ENCODE data around the gene FUCA2. TPM values are rescaled to one million over a fixed set of nuclear protein-coding genes. Genes with fewer than 3 reads are reported as not detected.

The FUCA2 gene
- polyA plus RNA-seq, 4 donors: 22.8 to 173 (median 43.7) TPM

DNA sequence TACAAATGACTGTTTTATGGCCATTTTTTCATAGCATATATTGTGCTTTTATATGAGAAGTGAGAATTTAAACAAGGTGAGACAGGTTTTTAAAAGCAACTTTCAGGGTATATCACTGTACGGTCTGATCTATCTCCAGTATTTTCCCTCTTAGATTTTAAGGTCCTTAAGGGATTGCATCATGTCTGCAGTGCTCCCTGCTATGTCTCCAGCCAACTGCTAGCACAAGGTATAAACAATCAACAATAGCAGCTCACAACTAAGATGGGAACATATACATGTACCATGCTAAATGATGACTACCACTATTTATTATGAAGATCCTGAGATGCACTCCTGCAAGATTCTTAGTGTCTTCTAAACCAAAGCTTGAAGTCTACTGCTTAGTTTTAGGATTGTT, 7.2 kb downstream of the FUCA2 start:
- Histone ChIP-seq H3K9me3 (ENCODE audit: control insufficient read depth in 2 of 2, insufficient read depth in 1 of 2, low read depth in 1 of 2, low read length in 1 of 2) (no peaks in the 10 kb centered on the region), H3K27ac (ENCODE audit: low read depth in 1 of 3, low read length in 2 of 3) (no peak overlapping the region), H3K4me3 (ENCODE audit: low read depth in 1 of 3, low read length in 3 of 3) (no peak overlapping the region), H3K27me3 (ENCODE audit: control insufficient read depth in 3 of 3, insufficient read depth in 3 of 3, low read length in 3 of 3) (no peaks in the 10 kb centered on the region), H3K36me3 (ENCODE audit: control insufficient read depth in 3 of 3, insufficient read depth in 2 of 3, low read depth in 1 of 3, low read length in 3 of 3) (peaks cover 2 to 25% (median 12%) of the 10 kb centered on the region in 3 donors), H3K4me1 (ENCODE audit: control insufficient read depth in 3 of 3, insufficient read depth in 2 of 3, low read depth in 1 of 3, low read length in 2 of 3) (peaks cover 0 to 4% (median 0%) of the 10 kb centered on the region in 3 donors)
- no peak for DNase-seq
- WGBS, 3 donors: 89 to 94% (median 93%) methylated on average over 1 of the region's 1 CpG
- no peak for FAIRE-seq

DNA sequence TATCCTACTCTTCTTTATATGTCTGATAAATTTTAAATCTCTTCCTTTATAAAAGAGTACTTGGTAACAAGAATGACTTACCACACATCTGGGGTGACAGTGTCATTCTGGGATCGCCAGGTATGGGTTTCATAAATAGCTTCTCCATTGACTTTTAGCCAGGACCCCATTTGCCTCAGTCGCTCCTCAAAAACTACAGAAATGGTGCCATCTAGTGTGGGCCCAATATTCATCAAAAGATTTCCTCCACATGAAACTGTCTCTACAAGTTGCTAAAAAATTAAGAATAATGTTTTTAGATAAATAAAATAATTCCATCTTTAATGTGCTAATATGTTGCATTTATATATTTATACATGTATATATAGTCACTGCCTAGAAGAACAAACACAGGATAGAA, 9.7 kb downstream of the FUCA2 start:
- 93 to 95% (median 94%) methylated on average over 2 of the region's 2 CpGs for WGBS, 3 donors
- no peak overlapping the region for H3K27ac ChIP-seq (ENCODE audit: low read depth in 1 of 3, low read length in 2 of 3)
- DNase-seq (no peak), FAIRE-seq (no peak)
- H3K27me3 ChIP-seq (ENCODE audit: control insufficient read depth in 3 of 3, insufficient read depth in 3 of 3, low read length in 3 of 3): no peaks in the 10 kb centered on the region
- no peaks in the 10 kb centered on the region for H3K9me3 ChIP-seq (ENCODE audit: control insufficient read depth in 2 of 2, insufficient read depth in 1 of 2, low read depth in 1 of 2, low read length in 1 of 2)
- peaks cover 2 to 28% (median 19%) of the 10 kb centered on the region in 3 donors for H3K36me3 ChIP-seq (ENCODE audit: control insufficient read depth in 3 of 3, insufficient read depth in 2 of 3, low read depth in 1 of 3, low read length in 3 of 3)
- no peak overlapping the region for H3K4me3 ChIP-seq (ENCODE audit: low read depth in 1 of 3, low read length in 3 of 3)
- no peaks in the 10 kb centered on the region for H3K4me1 ChIP-seq (ENCODE audit: control insufficient read depth in 3 of 3, insufficient read depth in 2 of 3, low read depth in 1 of 3, low read length in 2 of 3)

DNA sequence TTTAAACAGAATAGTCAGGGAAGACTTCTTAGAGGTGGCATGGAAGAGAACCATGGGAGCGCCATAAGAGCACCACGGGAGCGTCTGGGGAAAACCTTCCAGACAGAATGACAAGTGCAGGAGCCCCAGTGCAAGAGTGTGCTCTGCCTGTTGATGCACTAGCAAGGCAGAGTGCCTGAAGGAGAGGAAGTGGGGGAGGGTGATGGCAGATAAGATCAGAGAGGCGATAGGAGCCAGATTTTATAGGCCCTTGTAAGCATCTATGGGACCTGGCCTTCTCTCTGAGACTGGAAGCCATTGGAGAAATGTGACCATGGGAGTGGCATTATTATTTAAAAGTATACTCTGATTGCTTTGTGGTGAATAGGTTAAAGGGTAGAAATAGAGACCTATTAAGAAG, 13.1 kb downstream of the FUCA2 start:
- H3K36me3 ChIP-seq (ENCODE audit: control insufficient read depth in 3 of 3, insufficient read depth in 2 of 3, low read depth in 1 of 3, low read length in 3 of 3): peaks cover 0 to 26% (median 19%) of the 10 kb centered on the region in 3 donors

DNA sequence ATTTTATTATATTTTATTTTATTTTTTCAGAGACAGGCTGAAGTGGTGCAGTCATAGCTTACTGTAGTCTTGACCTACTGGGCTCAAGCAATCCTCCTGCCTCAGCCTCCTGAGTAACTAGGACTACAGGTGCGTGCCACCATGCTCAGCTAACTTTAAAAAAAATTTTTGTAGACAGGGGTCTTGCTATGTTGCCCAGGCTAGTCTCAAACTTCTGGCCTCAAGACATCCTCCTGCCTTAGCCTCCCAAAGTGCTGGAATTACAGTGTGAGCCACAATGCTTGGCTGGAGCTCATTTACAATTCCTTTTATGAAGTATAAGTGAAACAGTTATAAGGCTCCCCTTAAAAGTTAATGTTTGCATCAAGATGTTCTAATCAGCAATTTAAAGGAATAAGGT, 14.5 kb downstream of the FUCA2 start:
- 95 to 100% (median 98%) methylated on average over 1 of the region's 1 CpG for WGBS, 3 donors
- Histone ChIP-seq H3K27me3 (ENCODE audit: control insufficient read depth in 3 of 3, insufficient read depth in 3 of 3, low read length in 3 of 3) (no peaks in the 10 kb centered on the region), H3K4me1 (ENCODE audit: control insufficient read depth in 3 of 3, insufficient read depth in 2 of 3, low read depth in 1 of 3, low read length in 2 of 3) (no peaks in the 10 kb centered on the region), H3K27ac (ENCODE audit: low read depth in 1 of 3, low read length in 2 of 3) (no peak overlapping the region), H3K36me3 (ENCODE audit: control insufficient read depth in 3 of 3, insufficient read depth in 2 of 3, low read depth in 1 of 3, low read length in 3 of 3) (peaks cover 0 to 26% (median 22%) of the 10 kb centered on the region in 3 donors), H3K9me3 (ENCODE audit: control insufficient read depth in 2 of 2, insufficient read depth in 1 of 2, low read depth in 1 of 2, low read length in 1 of 2) (no peaks in the 10 kb centered on the region), H3K4me3 (ENCODE audit: low read depth in 1 of 3, low read length in 3 of 3) (no peak overlapping the region)
- FAIRE-seq: no peak
- no peak for DNase-seq

More for the DNA sequence above, 13.1 kb downstream of the FUCA2 start:
- Histone ChIP-seq H3K9me3 (ENCODE audit: control insufficient read depth in 2 of 2, insufficient read depth in 1 of 2, low read depth in 1 of 2, low read length in 1 of 2) (no peaks in the 10 kb centered on the region), H3K27me3 (ENCODE audit: control insufficient read depth in 3 of 3, insufficient read depth in 3 of 3, low read length in 3 of 3) (no peaks in the 10 kb centered on the region), H3K27ac (ENCODE audit: low read depth in 1 of 3, low read length in 2 of 3) (no peak overlapping the region), H3K4me3 (ENCODE audit: low read depth in 1 of 3, low read length in 3 of 3) (no peak overlapping the region), H3K4me1 (ENCODE audit: control insufficient read depth in 3 of 3, insufficient read depth in 2 of 3, low read depth in 1 of 3, low read length in 2 of 3) (no peaks in the 10 kb centered on the region)
- WGBS, 3 donors: 79 to 94% (median 91%) methylated on average over 4 of the region's 4 CpGs
- DNase-seq: no peak
- FAIRE-seq: no peak

DNA sequence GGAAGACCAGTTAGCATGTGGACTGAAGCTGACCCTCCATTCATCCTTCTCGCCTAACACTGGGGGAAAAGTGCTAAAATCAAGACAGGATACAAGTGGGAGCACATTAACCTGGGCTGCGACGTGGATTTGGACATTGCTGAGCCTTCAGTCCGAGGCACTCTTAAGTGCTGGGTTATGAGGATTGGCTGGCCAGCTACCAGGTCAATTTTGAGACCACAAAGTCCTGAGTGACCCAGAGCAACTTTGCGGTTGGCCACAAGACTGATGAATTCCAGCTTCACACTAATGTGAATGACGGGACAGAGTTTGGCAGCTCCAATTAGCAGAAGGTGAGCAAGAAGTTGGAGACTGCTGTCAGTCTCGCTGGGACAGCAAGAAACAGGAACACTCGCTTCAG, 20.7 kb downstream of the FUCA2 start:
- Histone ChIP-seq H3K9me3 (ENCODE audit: control insufficient read depth in 2 of 2, insufficient read depth in 1 of 2, low read depth in 1 of 2, low read length in 1 of 2) (no peaks in the 10 kb centered on the region), H3K27me3 (ENCODE audit: control insufficient read depth in 3 of 3, insufficient read depth in 3 of 3, low read length in 3 of 3) (no peaks in the 10 kb centered on the region), H3K4me1 (ENCODE audit: control insufficient read depth in 3 of 3, insufficient read depth in 2 of 3, low read depth in 1 of 3, low read length in 2 of 3) (no peaks in the 10 kb centered on the region), H3K27ac (ENCODE audit: low read depth in 1 of 3, low read length in 2 of 3) (no peak overlapping the region), H3K4me3 (ENCODE audit: low read depth in 1 of 3, low read length in 3 of 3) (no peak overlapping the region), H3K36me3 (ENCODE audit: control insufficient read depth in 3 of 3, insufficient read depth in 2 of 3, low read depth in 1 of 3, low read length in 3 of 3) (peaks cover 0 to 9% (median 8%) of the 10 kb centered on the region in 3 donors)
- FAIRE-seq (no peak), DNase-seq (no peak)
- WGBS, 3 donors: 95 to 98% (median 97%) methylated on average over 8 of the region's 8 CpGs

DNA sequence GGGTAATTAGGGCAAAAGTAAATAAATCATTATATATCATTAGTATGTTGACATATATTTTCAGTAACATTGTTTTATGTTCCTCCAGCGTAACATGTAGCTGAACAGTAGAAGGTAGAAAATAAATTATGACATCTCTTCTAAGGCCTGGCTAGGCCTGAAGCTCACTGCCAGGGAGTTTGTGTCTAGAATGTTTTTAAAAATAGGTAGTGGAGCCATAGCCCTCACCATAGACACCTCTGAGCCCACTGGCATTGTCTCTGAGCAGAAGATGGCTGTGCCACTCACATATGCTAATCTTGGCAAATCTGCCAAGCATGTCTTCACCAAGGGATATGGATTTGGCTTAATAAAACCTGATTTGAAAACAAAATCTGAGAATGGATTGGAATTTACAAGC, 21.3 kb downstream of the FUCA2 start:
- peaks cover 0 to 9% (median 5%) of the 10 kb centered on the region in 3 donors for H3K36me3 ChIP-seq (ENCODE audit: control insufficient read depth in 3 of 3, insufficient read depth in 2 of 3, low read depth in 1 of 3, low read length in 3 of 3)
- no peak for FAIRE-seq
- no peak overlapping the region for H3K4me3 ChIP-seq (ENCODE audit: low read depth in 1 of 3, low read length in 3 of 3)
- no peaks in the 10 kb centered on the region for H3K4me1 ChIP-seq (ENCODE audit: control insufficient read depth in 3 of 3, insufficient read depth in 2 of 3, low read depth in 1 of 3, low read length in 2 of 3)
- DNase-seq: no peak
- no peaks in the 10 kb centered on the region for H3K9me3 ChIP-seq (ENCODE audit: control insufficient read depth in 2 of 2, insufficient read depth in 1 of 2, low read depth in 1 of 2, low read length in 1 of 2)
- no peaks in the 10 kb centered on the region for H3K27me3 ChIP-seq (ENCODE audit: control insufficient read depth in 3 of 3, insufficient read depth in 3 of 3, low read length in 3 of 3)
- no peak overlapping the region for H3K27ac ChIP-seq (ENCODE audit: low read depth in 1 of 3, low read length in 2 of 3)
- 92 to 97% (median 95%) methylated on average over 1 of the region's 1 CpG for WGBS, 3 donors

DNA sequence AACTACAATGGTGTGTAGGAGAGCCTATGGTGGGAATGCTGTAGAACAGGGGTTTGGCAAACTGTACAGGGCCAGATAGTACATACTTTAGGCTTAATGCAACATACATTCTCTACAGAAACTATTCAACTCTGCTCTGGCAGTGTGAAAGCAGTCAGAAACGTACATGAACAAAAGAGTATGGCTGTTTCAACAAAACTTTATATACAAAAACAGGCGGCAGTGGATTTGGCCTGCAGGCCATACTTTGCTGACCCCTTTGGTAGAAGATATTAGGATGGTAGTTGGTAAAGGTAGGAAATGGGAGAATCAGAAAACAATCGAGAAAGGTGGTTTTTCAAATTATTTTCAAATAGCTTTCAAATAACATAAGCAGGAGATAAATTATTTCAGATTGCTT, 24.8 kb downstream of the FUCA2 start:
- 91 to 97% (median 93%) methylated on average over 3 of the region's 3 CpGs for WGBS, 3 donors
- Histone ChIP-seq H3K9me3 (ENCODE audit: control insufficient read depth in 2 of 2, insufficient read depth in 1 of 2, low read depth in 1 of 2, low read length in 1 of 2) (no peaks in the 10 kb centered on the region), H3K27me3 (ENCODE audit: control insufficient read depth in 3 of 3, insufficient read depth in 3 of 3, low read length in 3 of 3) (no peaks in the 10 kb centered on the region), H3K4me3 (ENCODE audit: low read depth in 1 of 3, low read length in 3 of 3) (no peak overlapping the region), H3K27ac (ENCODE audit: low read depth in 1 of 3, low read length in 2 of 3) (no peak overlapping the region), H3K36me3 (ENCODE audit: control insufficient read depth in 3 of 3, insufficient read depth in 2 of 3, low read depth in 1 of 3, low read length in 3 of 3) (peaks cover 0 to 4% (median 2%) of the 10 kb centered on the region in 3 donors), H3K4me1 (ENCODE audit: control insufficient read depth in 3 of 3, insufficient read depth in 2 of 3, low read depth in 1 of 3, low read length in 2 of 3) (no peaks in the 10 kb centered on the region)
- FAIRE-seq (no peak), DNase-seq (no peak)

DNA sequence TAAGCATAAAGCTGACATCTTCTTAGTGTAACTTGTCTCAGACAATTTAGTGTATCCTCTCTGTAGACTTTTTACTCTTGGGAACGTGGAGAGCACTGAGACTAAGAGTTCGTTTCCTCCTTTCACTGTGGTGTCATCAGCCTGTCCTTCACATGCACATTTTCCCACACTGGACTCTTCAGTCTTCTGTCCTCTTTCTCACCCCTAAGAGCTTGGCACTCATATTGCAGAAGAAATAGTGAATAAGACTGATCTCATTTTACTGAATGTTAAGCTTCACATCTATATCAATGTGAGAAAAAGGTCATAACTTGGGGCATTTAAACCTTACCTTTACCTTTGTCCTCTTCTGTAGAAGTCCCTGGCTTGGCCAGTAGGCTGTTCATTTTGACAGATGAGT, 25.6 kb downstream of the FUCA2 start:
- no peak for FAIRE-seq
- no peak for DNase-seq
- peaks cover 0 to 3% (median 2%) of the 10 kb centered on the region in 3 donors for H3K36me3 ChIP-seq (ENCODE audit: control insufficient read depth in 3 of 3, insufficient read depth in 2 of 3, low read depth in 1 of 3, low read length in 3 of 3)
- no peaks in the 10 kb centered on the region for H3K27me3 ChIP-seq (ENCODE audit: control insufficient read depth in 3 of 3, insufficient read depth in 3 of 3, low read length in 3 of 3)
- H3K27ac ChIP-seq (ENCODE audit: low read depth in 1 of 3, low read length in 2 of 3): no peak overlapping the region
- H3K4me3 ChIP-seq (ENCODE audit: low read depth in 1 of 3, low read length in 3 of 3): no peak overlapping the region
- WGBS, 3 donors: 88 to 92% (median 92%) methylated on average over 2 of the region's 2 CpGs
- H3K4me1 ChIP-seq (ENCODE audit: control insufficient read depth in 3 of 3, insufficient read depth in 2 of 3, low read depth in 1 of 3, low read length in 2 of 3): no peaks in the 10 kb centered on the region
- no peaks in the 10 kb centered on the region for H3K9me3 ChIP-seq (ENCODE audit: control insufficient read depth in 2 of 2, insufficient read depth in 1 of 2, low read depth in 1 of 2, low read length in 1 of 2)

DNA sequence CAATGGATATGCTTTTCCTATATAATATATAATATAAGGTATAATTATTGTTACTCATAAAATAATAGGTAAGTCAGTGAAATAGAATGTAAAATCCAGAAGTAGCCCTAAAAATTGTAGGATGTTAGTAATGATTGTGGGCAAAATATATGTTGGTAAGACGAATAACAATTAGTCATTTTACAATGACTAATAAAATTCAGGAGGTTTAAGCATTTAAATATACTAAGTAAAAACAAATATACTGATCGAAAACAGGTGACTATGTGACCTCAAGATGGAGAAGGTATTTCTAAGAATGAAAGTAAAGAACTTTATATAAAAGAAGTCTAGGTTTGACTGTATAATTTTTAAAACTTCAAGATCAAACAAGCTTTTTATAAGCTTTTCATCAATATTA, 28.9 kb downstream of the FUCA2 start:
- Histone ChIP-seq H3K27ac (ENCODE audit: low read depth in 1 of 3, low read length in 2 of 3) (no peak overlapping the region), H3K27me3 (ENCODE audit: control insufficient read depth in 3 of 3, insufficient read depth in 3 of 3, low read length in 3 of 3) (no peaks in the 10 kb centered on the region), H3K4me1 (ENCODE audit: control insufficient read depth in 3 of 3, insufficient read depth in 2 of 3, low read depth in 1 of 3, low read length in 2 of 3) (no peaks in the 10 kb centered on the region), H3K4me3 (ENCODE audit: low read depth in 1 of 3, low read length in 3 of 3) (no peak overlapping the region), H3K36me3 (ENCODE audit: control insufficient read depth in 3 of 3, insufficient read depth in 2 of 3, low read depth in 1 of 3, low read length in 3 of 3) (peaks cover 0 to 5% (median 4%) of the 10 kb centered on the region in 3 donors), H3K9me3 (ENCODE audit: control insufficient read depth in 2 of 2, insufficient read depth in 1 of 2, low read depth in 1 of 2, low read length in 1 of 2) (no peaks in the 10 kb centered on the region)
- FAIRE-seq (peak; percentile 41), DNase-seq (no peak)
- 74 to 95% (median 92%) methylated on average over 2 of the region's 2 CpGs for WGBS, 3 donors

All from small intestine (tissue), 7 donors.